Activated CD8-positive, alpha-beta memory T cell treated with anti-CD3 and anti-CD28 coated beads, Interleukin-2, amount 50 U/mL, for 1 hour (primary cell): Measurements from ENCODE around the gene PLEKHA8.

Source experiments
- DNase-seq: peaks from one replicate; pipeline ENCODE4 v3.0.0-alpha.2; 2020; ENCODE audit errors: extremely low read depth

Gene PLEKHA8

DNA sequence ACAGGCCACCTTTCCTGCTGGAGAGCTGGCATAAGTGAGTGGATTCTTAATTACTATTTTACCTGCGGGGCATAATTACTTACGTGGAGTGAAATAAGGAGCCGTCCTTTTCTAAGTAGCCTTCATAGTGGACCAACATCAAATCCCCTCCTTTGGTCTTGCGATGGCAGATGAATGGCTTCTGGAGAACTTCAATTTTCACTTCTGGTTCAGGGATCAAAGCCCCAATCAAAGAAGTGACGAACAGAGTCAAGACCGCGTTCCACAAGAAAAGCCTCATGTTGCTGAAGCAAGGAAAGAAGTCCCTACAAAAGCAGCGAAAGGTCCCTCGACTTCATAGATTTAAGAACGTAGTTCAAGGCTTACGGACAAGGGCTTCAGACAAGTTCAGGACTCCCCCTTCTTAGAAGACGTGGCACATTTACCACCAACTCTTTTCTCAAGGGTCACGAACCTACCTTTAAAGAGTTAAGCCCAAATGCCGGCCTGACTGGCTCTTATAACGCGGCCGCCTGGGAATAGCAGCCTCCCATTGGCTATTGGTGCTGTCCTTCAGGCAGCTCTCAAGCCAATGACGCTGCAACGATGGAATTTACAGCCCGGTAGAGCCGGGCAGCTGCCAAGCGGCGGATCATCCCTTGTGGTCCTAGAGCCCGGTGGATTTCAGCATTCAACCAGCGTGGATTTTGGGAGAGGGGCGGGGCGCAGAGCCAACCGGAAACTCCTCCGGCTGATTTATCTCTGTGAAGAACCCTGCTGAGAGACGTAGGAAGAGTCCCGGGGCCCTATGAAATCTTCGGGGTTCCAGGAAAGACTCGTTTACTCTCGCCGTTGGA is 1.8 kb upstream of the PLEKHA8 start, which contains the start of gene FKBP14:
TSS of gene FKBP14 (minus strand) at position 474 of the 836 bp plus-strand sequence. CDS start at position 280, 194 bp downstream.
- DNase-seq = peak; percentile 81

DNA sequence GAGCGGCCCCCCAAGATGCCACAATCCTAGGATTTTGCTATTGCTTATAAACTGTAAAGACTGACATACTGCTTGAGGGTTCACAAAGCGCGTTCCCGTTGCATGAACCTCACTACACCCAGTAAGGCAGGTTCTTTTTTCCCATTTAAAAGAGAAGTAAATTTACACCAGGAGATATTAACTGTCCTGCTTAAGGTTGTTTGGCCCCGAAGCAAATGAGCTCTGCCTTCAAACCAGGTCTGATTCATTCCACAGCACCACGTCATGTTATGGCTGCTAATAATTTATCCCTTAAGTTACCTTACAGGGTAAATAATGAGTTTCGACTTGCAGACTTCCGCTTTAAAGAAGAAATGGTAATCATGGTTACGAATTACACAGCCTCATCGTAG is 1.2 kb upstream of the PLEKHA8 start:
- no peak for DNase-seq

DNA sequence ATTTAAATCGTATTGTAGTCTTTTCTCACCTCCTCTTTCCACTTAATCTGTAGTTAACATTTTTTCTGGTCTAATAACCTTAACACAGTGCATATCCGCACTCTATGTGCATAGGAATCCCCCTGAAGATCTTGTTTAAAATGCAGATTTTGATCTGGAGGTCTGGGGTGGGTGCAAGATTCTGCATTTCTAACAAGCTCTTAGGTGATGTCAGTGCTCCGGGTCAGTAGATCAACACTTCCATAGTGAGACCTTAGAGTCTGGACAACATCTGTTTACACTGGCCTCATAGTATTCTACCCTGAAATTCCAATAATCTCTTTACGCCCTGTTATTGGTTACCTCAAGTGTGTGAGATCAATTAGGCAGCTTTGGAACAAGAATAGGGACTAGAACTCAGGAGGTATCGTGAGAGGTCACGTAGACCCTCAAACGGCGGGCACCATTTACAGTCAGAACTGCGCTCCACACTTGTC is 434 bp upstream of the PLEKHA8 start:
- DNase-seq = no peak

DNA sequence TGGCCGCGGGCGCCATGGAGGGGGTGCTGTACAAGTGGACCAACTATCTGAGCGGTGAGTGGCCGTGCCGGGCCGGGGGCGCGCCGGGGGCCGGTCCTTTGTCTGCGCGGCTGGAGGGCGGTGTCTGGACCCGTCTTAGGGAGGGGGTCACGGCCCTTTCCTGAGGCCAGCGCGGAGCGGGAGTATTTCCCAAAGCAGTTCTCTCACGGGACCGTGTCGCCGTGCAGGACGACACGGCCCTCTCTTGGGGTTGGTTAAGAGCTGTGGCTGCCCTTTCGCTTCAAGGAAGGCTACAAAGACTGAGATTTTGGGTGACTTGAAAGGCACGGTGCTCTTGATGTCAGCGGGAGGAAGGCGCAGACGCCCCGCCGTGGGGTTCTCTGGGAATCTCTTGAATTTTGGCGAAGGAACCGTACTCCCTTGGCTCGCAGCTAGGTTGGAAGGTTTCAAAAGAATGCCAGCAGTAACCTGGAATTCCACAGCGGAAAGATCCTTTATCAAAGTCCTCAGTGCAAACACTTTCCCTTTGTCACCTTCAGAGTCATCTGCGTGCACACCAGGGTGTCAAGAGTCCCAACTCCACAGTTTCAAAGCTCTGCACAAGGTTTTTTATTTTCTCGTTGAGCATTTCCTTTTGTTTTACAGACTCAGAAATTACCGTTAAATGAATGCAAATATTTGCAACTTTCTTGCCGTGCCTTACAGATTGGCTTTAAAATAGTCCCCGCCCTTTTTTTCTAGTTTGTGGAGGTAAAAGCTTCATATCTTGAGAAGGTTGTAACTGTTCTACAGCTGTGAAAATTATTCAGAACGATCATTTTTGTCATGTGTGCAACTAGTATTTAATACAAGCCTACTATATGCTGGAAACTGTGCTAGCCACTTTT is 780 bp downstream of the PLEKHA8 start:
- no peak for DNase-seq

DNA sequence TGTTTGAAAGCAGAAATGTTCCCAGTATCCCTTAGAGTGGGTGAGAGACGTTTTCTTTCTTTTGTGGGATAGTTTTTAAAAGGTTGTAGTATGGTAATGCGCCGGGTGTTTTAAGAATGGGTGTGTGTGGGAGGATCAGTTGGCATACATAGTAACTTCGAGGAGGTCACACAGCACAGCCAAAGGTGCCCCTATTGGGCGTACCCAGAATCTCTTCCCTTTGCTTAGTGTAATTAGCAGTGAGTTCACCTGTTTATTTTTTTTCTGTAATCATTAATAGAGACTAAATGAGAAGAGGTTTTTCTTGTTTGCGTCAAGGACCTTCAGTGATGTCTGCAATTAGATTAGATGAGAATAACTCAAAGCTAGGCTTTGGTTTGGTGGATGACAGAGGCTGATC is 1.5 kb downstream of the PLEKHA8 start:
- no peak for DNase-seq

DNA sequence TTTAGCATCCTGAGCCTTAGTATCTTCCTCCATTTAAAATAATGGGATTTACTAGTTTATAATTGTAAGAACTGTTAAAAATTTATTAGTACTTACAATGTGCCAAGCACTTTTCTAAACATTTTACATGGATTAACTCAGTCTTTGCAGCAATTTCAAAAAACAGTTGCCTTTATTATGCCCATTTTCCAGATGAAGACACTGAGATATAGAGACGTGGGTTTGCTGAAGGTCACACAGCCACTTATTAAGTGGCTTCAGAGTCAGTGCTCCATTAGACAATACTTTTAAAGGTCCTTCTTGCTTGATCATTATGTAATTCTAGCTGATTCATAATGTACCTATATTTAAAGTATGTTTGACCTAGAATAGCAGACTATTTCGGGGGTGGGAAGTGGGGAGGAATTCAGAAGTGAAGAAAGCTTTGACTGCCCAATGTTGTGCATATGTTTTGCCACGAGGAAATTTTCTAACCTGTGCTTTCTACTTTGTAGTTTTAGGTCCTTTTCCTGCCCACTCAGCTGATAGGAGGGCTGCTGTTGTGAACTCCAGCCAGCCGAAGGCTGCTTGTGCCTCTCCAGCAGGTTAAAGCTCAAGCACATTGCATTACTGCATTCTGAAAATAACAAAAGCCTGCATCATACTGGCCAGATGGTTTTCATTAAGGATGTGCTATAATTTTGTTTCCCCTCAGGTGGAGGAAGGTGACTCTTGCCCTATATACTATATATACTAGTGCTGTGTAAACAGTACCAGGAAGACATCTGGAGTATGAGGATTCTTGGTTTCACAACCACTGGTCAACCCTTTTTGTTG is 4.3 kb downstream of the PLEKHA8 start:
- DNase-seq = no peak

DNA sequence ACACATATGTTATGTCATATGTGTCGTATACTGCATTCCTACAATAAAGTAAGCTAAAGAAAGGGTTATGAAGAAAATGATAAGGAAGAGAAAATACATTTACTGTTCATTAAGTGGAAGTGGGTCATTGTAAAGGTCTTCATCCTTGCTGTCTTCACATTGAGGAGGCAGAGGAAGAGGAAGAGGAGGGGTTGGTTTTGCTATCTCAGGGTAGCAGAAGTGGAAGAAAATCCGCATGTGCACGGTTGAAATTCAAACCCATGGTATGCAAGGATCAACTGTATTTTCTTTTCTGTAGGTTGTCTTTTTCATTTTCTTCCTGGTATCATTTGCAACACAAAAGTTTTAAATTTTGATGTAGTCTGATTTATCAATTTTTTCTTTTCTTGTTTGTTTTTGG is 6.3 kb downstream of the PLEKHA8 start:
- no peak for DNase-seq

DNA sequence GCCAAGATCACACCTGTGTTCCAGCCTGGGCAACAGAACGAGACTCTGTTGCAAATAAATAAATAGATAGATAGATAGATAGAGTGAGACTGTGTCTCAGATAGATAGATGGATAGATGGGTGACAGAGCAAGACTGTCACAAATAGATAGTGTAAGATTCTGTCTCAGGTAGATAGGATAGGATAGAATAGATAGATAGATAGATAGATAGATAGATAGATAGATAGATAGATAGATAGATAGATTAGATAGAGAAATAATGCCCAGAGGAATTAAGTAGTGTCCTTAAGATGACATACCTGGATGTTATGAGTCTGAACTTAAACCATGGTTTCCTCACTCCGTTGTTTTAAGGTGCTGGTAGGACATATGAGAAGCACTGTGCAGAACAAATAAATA is 8.0 kb downstream of the PLEKHA8 start:
- no peak for DNase-seq

DNA sequence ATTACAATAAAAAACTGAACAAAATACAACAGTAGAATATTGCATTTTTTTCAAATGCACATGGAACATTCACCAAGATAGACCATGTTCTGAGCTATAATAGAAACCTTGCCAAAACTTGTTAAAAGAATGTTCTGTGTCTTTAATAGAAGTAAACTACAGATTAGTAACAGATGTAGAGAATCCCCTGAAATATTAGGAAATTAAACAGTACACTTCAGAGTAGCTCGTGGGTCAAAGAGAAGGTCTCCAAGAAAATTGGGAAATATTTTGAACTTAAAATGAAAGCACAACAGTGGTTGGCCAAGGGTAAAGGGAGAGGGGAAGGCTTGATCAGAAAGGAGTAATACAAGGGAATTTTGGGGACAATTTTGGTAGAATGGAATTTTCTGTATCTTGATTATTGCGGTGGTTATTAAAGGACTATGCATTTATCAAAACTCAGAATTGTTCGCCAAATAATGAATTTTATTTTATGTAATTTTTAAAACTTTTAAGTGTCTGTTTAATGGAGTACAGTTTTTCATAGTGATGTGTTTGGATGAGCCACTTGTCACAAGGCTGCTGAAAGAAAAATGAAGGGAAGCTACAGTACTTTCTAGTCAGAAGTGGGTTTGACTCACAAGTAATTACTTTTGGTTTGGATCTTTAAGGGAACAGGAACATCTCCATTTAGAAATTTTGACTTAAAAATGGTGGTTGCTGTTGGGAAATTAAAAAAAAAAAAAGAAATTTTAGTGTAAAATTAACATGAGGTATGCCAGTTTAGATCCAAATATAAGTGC is 10.2 kb downstream of the PLEKHA8 start:
- no peak for DNase-seq

DNA sequence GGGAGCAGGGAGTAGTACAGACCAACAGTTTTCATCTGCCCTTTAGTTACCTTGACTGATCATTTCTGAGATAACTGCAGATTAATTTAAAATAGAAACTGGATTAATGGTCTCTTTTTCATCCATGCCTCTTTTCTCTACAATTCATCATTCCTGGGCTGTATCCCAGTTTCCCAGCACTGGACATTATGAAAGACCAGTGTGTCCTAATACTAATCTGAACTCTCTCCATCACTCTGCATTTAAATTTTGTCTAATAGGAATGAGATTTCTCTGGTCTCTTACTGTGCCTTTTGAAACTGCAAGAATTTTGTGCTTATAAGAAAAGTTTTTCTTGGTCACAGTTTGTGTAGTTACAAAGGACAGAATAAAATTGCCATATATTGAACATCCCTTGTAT is 12.7 kb downstream of the PLEKHA8 start:
- DNase-seq = no peak

DNA sequence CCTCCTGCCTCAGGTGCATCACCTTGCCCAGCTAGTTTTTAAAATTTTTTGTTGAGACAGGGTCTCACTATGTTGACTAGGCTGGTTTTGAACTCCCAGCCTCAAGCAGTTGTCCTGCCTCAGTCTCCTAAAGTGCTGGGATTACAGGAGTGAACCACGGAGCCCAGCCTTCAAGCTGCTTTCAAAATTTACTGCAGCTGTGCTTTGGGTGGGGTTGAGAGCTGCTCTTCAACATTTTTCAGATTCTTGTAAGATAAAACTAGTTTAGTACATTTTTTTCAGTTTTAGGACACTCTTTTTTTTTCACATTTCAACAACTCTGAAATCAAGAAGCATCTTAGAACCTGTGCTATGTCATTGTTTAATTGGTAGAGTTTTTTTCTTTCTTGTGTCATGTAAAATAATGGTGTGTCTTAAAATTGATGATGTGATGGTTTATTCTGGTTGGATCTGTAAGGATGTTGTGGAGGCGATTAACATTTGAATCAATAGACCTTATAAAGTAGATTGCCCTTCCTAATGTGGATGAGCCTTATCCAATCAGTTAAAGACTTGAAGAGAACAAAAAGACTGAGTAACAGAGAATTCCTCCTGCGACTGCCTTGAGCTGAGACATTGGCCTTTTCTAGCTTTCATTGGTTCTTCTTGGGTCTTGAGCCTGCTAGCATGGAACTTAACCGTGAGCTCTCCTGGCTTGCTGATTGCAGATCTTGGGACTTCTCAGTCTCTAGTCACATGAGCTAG is 13.5 kb downstream of the PLEKHA8 start:
- no peak for DNase-seq

DNA sequence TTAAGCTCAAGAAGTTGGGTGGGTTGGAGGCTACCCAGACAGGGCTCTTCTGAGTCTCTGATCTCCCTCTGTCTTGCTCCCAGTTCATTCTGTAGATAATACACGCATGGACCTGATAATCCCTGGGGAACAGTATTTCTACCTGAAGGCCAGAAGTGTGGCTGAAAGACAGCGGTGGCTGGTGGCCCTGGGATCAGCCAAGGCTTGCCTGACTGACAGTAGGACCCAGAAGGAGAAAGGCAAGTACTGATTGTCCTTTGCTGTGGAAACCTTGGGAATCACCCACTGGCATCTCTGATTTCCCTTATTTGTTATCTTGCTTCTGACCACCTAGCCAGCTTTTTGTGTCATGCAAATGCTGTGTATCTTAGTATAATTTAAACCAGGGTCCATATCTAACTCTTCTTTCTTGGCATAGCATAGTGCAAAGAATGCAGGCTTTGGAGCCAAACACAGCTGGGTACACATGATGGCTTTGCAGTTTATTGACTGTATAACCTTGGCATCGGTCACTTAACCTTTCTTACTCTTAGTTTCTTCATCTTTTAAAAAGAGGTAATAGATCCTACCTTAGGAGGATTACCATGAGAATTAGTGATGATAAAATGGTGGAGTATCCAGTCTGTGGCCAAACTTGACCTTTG is 18.0 kb downstream of the PLEKHA8 start:
- no peak for DNase-seq

DNA sequence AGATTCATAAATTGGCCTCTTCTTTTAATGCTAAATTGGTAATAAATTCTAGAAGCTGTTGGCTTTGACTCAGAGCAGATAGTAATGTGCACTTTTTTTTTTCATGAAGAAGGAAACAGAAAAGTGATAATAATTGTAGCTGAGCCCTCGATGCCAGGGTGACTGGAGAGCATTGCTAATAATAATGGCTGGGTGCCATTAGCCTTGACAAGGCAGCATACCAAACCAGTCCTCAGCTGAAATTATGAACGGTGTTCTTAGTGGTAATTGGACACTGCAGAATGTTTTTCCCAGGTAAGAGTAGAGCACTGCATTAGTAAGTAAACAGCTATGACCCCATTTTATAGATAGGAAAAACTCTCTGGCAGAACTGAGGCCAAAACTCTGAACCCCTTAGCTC is 18.9 kb downstream of the PLEKHA8 start:
- DNase-seq = no peak

DNA sequence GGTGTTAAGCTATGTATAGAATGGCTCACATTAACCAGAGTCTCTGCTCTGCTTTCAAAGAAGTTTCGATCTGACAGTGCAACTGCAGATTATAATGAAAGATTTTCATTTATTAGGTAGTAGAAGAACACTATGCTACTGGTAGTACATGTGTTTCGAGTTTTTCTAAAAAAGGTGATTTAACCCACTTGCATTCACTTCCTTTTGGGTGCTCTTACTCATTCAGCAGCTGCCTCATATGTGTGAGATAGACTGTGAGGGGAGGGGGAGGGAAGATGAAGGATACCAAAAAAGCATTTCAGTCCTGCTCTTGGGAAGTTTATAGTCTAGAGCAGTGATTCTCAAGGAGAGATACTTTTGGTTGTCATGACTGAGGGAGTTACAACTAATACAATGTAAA is 20.4 kb downstream of the PLEKHA8 start:
- DNase-seq = no peak

DNA sequence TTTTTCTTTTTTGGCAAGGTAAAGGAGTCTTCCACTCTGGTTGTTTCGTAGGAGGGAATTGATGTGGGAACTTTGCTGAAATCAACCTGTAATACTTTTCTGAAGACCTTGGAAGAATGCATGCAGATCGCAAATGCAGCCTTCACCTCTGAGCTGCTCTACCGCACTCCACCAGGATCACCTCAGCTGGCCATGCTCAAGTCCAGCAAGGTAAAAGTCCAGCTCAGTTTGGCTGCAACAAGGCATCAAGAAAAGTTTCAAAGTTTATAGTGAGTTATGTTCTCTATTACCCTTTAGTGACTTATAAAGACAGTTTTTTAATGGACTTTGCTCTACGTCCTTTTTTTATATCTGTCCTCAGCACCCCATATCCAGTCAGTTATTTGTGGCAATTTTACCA is 21.0 kb downstream of the PLEKHA8 start:
- DNase-seq = no peak

DNA sequence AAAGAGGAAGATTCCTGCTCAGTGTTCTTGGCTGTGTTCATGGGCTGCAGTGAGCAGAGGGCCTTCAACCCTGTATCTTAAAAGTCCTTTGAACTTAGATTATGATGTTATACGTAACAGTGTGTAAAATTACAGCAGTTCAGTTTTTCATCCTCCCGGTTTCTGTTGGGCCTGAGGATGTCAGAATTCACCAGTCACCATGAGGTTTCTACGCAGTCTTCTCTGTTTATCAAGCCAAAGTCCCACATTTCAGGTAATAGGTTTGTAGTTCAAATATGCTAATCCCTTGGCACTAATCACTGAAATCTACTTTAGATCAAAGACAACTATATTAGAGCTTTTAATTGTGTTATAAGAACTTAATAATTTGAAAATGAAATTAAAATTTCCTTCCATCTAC is 24.9 kb downstream of the PLEKHA8 start:
- no peak for DNase-seq

DNA sequence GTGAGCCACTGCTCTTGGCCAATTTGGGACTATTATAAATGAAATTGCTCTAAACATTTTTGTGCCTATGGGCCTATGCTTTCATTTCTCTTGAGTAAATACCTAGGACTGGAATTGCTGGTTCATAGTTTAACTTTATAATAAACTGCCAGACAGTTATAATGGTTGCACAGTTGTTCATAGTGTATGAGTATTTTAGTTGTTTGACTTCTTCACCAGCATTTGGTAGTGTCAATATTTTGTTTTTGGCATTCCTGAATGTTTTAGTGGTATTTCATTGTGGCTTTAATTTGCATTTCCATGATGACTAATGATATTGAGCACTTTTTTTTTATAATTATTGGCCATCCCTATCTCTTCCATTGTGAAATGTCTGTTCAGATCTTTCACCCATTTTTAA is 29.5 kb downstream of the PLEKHA8 start:
- DNase-seq = no peak

DNA sequence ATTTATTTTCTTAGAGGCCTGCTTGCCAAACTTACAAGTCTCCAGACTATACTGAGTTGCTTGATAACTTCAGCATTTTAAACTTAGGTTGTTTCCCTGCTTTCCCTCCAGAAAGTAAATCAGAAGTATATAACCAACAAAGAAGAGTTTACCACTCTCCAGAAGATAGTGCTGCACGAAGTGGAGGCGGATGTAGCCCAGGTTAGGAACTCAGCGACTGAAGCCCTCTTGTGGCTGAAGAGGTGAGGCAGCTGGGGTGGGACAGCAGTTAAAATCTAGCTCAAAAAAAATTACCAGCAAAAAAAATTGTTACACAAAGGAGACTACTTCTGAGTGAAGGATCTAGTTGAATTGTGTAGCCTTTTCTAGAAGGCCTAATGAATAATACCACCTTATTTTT is 33.6 kb downstream of the PLEKHA8 start:
- DNase-seq = peak; percentile 19

DNA sequence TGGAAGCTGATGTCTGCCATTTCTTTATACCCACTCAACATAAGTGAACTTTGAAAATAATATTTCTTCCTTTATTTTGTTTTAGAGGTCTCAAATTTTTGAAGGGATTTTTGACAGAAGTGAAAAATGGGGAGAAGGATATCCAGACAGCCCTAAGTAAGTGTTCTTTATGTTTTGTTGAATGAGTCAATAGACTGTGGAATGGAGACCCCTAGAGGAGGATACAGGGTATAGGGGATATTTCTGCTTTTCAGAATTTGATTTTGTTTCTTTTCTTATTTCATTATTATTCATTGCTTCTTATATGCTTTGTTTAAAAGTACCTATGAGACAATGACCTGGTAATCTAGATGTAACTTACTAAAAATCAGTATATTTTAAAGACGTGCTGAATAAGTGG is 34.4 kb downstream of the PLEKHA8 start:
- DNase-seq = no peak

DNA sequence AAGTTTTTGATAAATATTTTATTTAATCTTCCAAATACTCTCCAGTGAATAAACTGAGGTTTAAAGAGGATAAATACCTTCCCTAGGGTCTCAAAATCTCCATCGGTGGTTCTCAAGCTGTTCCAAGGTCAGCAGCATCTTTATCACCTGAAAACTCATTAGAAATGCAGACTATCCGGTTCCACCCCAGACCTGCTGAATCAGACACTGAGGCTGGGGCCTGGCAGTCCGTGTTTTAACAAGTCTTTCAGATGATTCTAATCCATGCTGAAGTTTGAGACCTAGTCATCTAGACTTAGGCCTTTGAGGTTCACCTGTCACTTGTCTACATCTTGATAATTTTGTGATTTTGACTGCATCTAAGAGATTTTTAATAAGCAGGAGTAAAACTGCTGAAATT is 37.5 kb downstream of the PLEKHA8 start:
- DNase-seq = no peak
